Bone marrow (tissue), 2 donors: Measurements from ENCODE around the gene OTOGL.
"Not testable (repeated sequence)": the region's sequence is repeated elsewhere in the genome, so short reads cannot be mapped to it uniquely, and the experiment has no call there.

Experiments used
- DNase-seq, 2 donors: peaks; one replicate each; lab custom pipeline; 2025; lab: John Stamatoyannopoulos, UW

The OTOGL gene

GRCh38 chr12:80099259-80099658 is at the start of gene OTOGL:
OTOGL (plus strand) TSS chr12:80099537; CDS start chr12:80209432, 109,895 bp downstream.
- DNase-seq: no peak

- DNase-seq: no peak
Measured at GRCh38 chr12:80050236-80050635, 49.1 kb upstream of the OTOGL start.

GRCh38 chr12:80053051-80053790 is 46.1 kb upstream of the OTOGL start:
- no peak for DNase-seq

- no peak for DNase-seq
Measured at GRCh38 chr12:80056232-80056631, 43.1 kb upstream of the OTOGL start.

GRCh38 chr12:80056845-80057244 is 42.5 kb upstream of the OTOGL start:
- DNase-seq: no peak

GRCh38 chr12:80058586-80058985 is 40.8 kb upstream of the OTOGL start:
- DNase-seq: no peak

- no peak for DNase-seq
Measured at GRCh38 chr12:80059102-80059501, 40.2 kb upstream of the OTOGL start.

- DNase-seq: no peak
Measured at GRCh38 chr12:80059875-80060274, 39.5 kb upstream of the OTOGL start.

- no peak for DNase-seq
Measured at GRCh38 chr12:80064269-80064668, 35.1 kb upstream of the OTOGL start.

GRCh38 chr12:80064951-80065350 is 34.4 kb upstream of the OTOGL start:
- no peak for DNase-seq

- no peak for DNase-seq
Measured at GRCh38 chr12:80068173-80068572, 31.2 kb upstream of the OTOGL start.

GRCh38 chr12:80083892-80084614 is 15.3 kb upstream of the OTOGL start:
- not testable (repeated sequence) for DNase-seq

- no peak for DNase-seq
Measured at GRCh38 chr12:80086025-80086424, 13.3 kb upstream of the OTOGL start.

- DNase-seq: no peak
Measured at GRCh38 chr12:80087486-80088213, 11.7 kb upstream of the OTOGL start.

GRCh38 chr12:80100591-80100990 is 1.3 kb downstream of the OTOGL start:
- no peak for DNase-seq

GRCh38 chr12:80101126-80101525 is 1.8 kb downstream of the OTOGL start:
- DNase-seq: no peak

- no peak for DNase-seq
Measured at GRCh38 chr12:80107221-80107620, 7.9 kb downstream of the OTOGL start.

GRCh38 chr12:80116735-80117134 is 17.4 kb downstream of the OTOGL start:
- DNase-seq: no peak

GRCh38 chr12:80118565-80119324 is 19.4 kb downstream of the OTOGL start:
- DNase-seq: no peak

- no peak for DNase-seq
Measured at GRCh38 chr12:80120994-80121393, 21.7 kb downstream of the OTOGL start.

GRCh38 chr12:80121661-80122060 is 22.3 kb downstream of the OTOGL start:
- DNase-seq: no peak

GRCh38 chr12:80129895-80130530 is 30.7 kb downstream of the OTOGL start:
- no peak for DNase-seq
